ENCODE results near the gene NOMO2. TPM values are rescaled to one million over a fixed set of nuclear protein-coding genes. Genes with fewer than 3 reads are reported as not detected.
A peak's percentile ranks its signal among the peaks of the same experiment; 100 is the strongest.
"Not testable (repeated sequence)": the region's sequence is repeated elsewhere in the genome, so short reads cannot be mapped to it uniquely, and the experiment has no call there.

The NOMO2 gene
- total and polyA plus RNA-seq, 2 experiments from 2014 or later = 135 TPM

- H3F3A ChIP-seq (ENCODE audit: insufficient read depth); H3K4me1 ChIP-seq (ENCODE audit: insufficient read depth); H3K79me2 ChIP-seq (ENCODE audit: insufficient read depth); in situ Hi-C loops (cut with MboI); DNase-seq; H3K9ac ChIP-seq; H3K4me3 ChIP-seq; H3K9me3 ChIP-seq (ENCODE audit: low read depth); H3K4me2 ChIP-seq (ENCODE audit: unreplicated experiment); H3K27me3 ChIP-seq (replicated peaks; ENCODE audit: insufficient read depth); H2AFZ ChIP-seq; H3K36me3 ChIP-seq (ENCODE audit: low read depth); H3K9me2 ChIP-seq (ENCODE audit: insufficient read depth); H3K27ac ChIP-seq; H4K20me1 ChIP-seq (ENCODE audit: insufficient read depth): not testable (repeated sequence)
- WGBS, 2 experiments (ENCODE audit: low coverage in 1 of 2, low lambda C conversion rate in 2 of 2, missing lambda C conversion rate in 2 of 2) = 72% methylated on average over 11 of the region's 11 CpGs
Measured at GRCh38 chr16:18595796-18596195, 33.9 kb upstream of the NOMO2 start.

- H3K36me3 ChIP-seq (ENCODE audit: low read depth); H3K9me3 ChIP-seq (ENCODE audit: low read depth); H2AFZ ChIP-seq; H3K79me2 ChIP-seq (ENCODE audit: insufficient read depth); H3K4me2 ChIP-seq (ENCODE audit: unreplicated experiment); H3F3A ChIP-seq (ENCODE audit: insufficient read depth); in situ Hi-C loops (cut with MboI); H3K27me3 ChIP-seq (replicated peaks; ENCODE audit: insufficient read depth); H4K20me1 ChIP-seq (ENCODE audit: insufficient read depth); H3K27ac ChIP-seq; H3K9me2 ChIP-seq (ENCODE audit: insufficient read depth); H3K4me1 ChIP-seq (ENCODE audit: insufficient read depth); H3K9ac ChIP-seq; H3K4me3 ChIP-seq: not testable (repeated sequence)
- peak; percentile 51 for DNase-seq
- WGBS, 2 experiments (ENCODE audit: low coverage in 1 of 2, low lambda C conversion rate in 2 of 2, missing lambda C conversion rate in 2 of 2) = 37 to 38% methylated on average over 5 of the region's 5 CpGs
Measured at GRCh38 chr16:18594880-18595279, 33.0 kb upstream of the NOMO2 start.

GRCh38 chr16:18593904-18594303, 32.0 kb upstream of the NOMO2 start:
- H3K4me1 ChIP-seq (ENCODE audit: insufficient read depth); H3K9me2 ChIP-seq (ENCODE audit: insufficient read depth); H3K9me3 ChIP-seq (ENCODE audit: low read depth); H4K20me1 ChIP-seq (ENCODE audit: insufficient read depth); H3K9ac ChIP-seq; H3F3A ChIP-seq (ENCODE audit: insufficient read depth); H3K36me3 ChIP-seq (ENCODE audit: low read depth); H3K4me3 ChIP-seq; H3K27ac ChIP-seq; H3K79me2 ChIP-seq (ENCODE audit: insufficient read depth); DNase-seq; H2AFZ ChIP-seq; H3K4me2 ChIP-seq (ENCODE audit: unreplicated experiment); H3K27me3 ChIP-seq (replicated peaks; ENCODE audit: insufficient read depth); in situ Hi-C loops (cut with MboI): not testable (repeated sequence)
- 63 to 66% methylated on average over 5 of the region's 5 CpGs for WGBS, 2 experiments (ENCODE audit: low coverage in 1 of 2, low lambda C conversion rate in 2 of 2, missing lambda C conversion rate in 2 of 2)

- H3K4me3 ChIP-seq; H3F3A ChIP-seq (ENCODE audit: insufficient read depth); H3K79me2 ChIP-seq (ENCODE audit: insufficient read depth); H3K4me2 ChIP-seq (ENCODE audit: unreplicated experiment); H3K4me1 ChIP-seq (ENCODE audit: insufficient read depth); H2AFZ ChIP-seq; H3K9me2 ChIP-seq (ENCODE audit: insufficient read depth); DNase-seq; H3K9me3 ChIP-seq (ENCODE audit: low read depth); H3K36me3 ChIP-seq (ENCODE audit: low read depth); in situ Hi-C loops (cut with MboI); H3K27ac ChIP-seq; H3K27me3 ChIP-seq (replicated peaks; ENCODE audit: insufficient read depth); H4K20me1 ChIP-seq (ENCODE audit: insufficient read depth); H3K9ac ChIP-seq: not testable (repeated sequence)
- 48 to 60% methylated on average over 5 of the region's 5 CpGs for WGBS, 2 experiments (ENCODE audit: low coverage in 1 of 2, low lambda C conversion rate in 2 of 2, missing lambda C conversion rate in 2 of 2)
Measured at GRCh38 chr16:18592982-18593381, 31.1 kb upstream of the NOMO2 start.

GRCh38 chr16:18591908-18592307, 30.0 kb upstream of the NOMO2 start:
- H3K4me2 ChIP-seq (ENCODE audit: unreplicated experiment); H3K36me3 ChIP-seq (ENCODE audit: low read depth); H3K4me3 ChIP-seq; H2AFZ ChIP-seq; H4K20me1 ChIP-seq (ENCODE audit: insufficient read depth); H3K27ac ChIP-seq; H3K79me2 ChIP-seq (ENCODE audit: insufficient read depth); H3K4me1 ChIP-seq (ENCODE audit: insufficient read depth); H3K27me3 ChIP-seq (replicated peaks; ENCODE audit: insufficient read depth); H3K9me2 ChIP-seq (ENCODE audit: insufficient read depth); H3K9me3 ChIP-seq (ENCODE audit: low read depth); H3F3A ChIP-seq (ENCODE audit: insufficient read depth); in situ Hi-C loops (cut with MboI); H3K9ac ChIP-seq: not testable (repeated sequence)
- 46 to 49% methylated on average over 4 of the region's 4 CpGs for WGBS, 2 experiments (ENCODE audit: low coverage in 1 of 2, low lambda C conversion rate in 2 of 2, missing lambda C conversion rate in 2 of 2)
- DNase-seq = peak; percentile 46

- H2AFZ ChIP-seq; H3K4me1 ChIP-seq (ENCODE audit: insufficient read depth): not testable (repeated sequence)
Measured at GRCh38 chr16:18591441-18591840, 29.5 kb upstream of the NOMO2 start.

GRCh38 chr16:18589806-18590205, 27.9 kb upstream of the NOMO2 start:
- H4K20me1 ChIP-seq (ENCODE audit: insufficient read depth); H3K4me3 ChIP-seq; H3K27ac ChIP-seq; H3K27me3 ChIP-seq (replicated peaks; ENCODE audit: insufficient read depth); H2AFZ ChIP-seq; H3K36me3 ChIP-seq (ENCODE audit: low read depth); H3K4me1 ChIP-seq (ENCODE audit: insufficient read depth); H3K9me3 ChIP-seq (ENCODE audit: low read depth); H3K9me2 ChIP-seq (ENCODE audit: insufficient read depth); DNase-seq; in situ Hi-C loops (cut with MboI); H3F3A ChIP-seq (ENCODE audit: insufficient read depth); H3K9ac ChIP-seq; H3K79me2 ChIP-seq (ENCODE audit: insufficient read depth); H3K4me2 ChIP-seq (ENCODE audit: unreplicated experiment): not testable (repeated sequence)
- WGBS, 2 experiments (ENCODE audit: low coverage in 1 of 2, low lambda C conversion rate in 2 of 2, missing lambda C conversion rate in 2 of 2) = 75 to 77% methylated on average over 5 to 10 of the region's 10 CpGs

More at GRCh38 chr16:18591441-18591840, 29.5 kb upstream of the NOMO2 start:
- H3K79me2 ChIP-seq (ENCODE audit: insufficient read depth); H3F3A ChIP-seq (ENCODE audit: insufficient read depth); DNase-seq; H3K27me3 ChIP-seq (replicated peaks; ENCODE audit: insufficient read depth); H3K9me3 ChIP-seq (ENCODE audit: low read depth); H4K20me1 ChIP-seq (ENCODE audit: insufficient read depth); H3K9ac ChIP-seq; H3K27ac ChIP-seq; H3K36me3 ChIP-seq (ENCODE audit: low read depth); in situ Hi-C loops (cut with MboI); H3K4me3 ChIP-seq; H3K9me2 ChIP-seq (ENCODE audit: insufficient read depth); H3K4me2 ChIP-seq (ENCODE audit: unreplicated experiment): not testable (repeated sequence)

Data from GM23248 (cell line).